Measurements from ENCODE around the gene ANKMY1. TPM values are rescaled to one million over a fixed set of nuclear protein-coding genes. Genes with fewer than 3 reads are reported as not detected.

ANKMY1 gene
- total RNA-seq, 1 experiment from 2014 or later = 19.5 TPM

DNA sequence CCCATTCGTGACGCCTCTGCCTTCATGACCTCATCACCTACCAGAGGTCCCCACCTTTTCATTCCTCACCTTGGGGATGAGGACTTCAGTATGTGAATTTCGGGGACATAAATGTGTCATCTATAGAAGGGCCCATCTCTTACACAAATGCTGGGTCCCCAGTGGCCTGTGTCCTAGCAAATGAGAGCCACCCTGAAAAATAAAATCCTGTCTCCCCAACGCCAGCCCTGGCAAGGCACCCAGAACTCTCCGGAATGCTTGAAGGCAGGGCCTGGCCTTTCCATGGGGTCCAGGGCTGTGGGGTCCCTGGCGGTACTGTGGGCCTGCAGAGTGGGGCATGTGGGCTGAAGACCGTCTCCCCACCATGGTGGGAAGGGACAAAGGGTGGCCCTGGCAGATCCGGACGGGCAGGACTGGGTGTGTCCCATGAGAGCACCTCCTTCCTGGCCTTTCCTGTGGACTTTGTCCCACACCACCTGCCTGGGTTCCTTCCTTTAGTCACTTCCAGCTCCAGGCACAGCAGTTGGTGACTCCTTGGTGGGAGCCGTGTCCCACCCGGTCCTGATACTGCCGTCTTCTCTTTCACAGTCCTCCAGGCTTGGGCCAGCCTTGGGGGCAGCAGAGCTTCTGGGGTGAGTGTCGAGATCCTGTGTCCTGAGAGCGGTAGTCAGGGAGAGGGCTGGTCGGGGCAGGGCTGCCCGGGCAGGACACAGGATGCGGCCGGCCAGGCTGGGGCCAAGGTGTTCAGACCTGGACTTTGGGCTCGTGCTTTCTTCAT is 47.3 kb upstream of the ANKMY1 start:
- intact Hi-C loops (cut with micrococcal nuclease) = no loop called here
- H4K20me1 ChIP-seq (ENCODE audit: low read length) = no peaks in the 10 kb centered on the region
- H2AFZ ChIP-seq (ENCODE audit: low read length) = no peak overlapping the region
- H3K9ac ChIP-seq (ENCODE audit: low read length) = no peak overlapping the region
- ATAC-seq (no peak; the same call in 1 of the 2 replicates), DNase-seq (no peak)
- CTCF ChIA-PET = no interaction called here
- H3K27me3 ChIP-seq (ENCODE audit: low read length) = no peaks in the 10 kb centered on the region
- H3K9me2 ChIP-seq (replicated peaks; ENCODE audit: low read length) = no peaks in the 10 kb centered on the region
- no peaks in the 10 kb centered on the region for H3K79me2 ChIP-seq (ENCODE audit: low read length)
- no peaks in the 10 kb centered on the region for H3F3A ChIP-seq (ENCODE audit: low read length, unreplicated experiment)
- no peak overlapping the region for H3K27ac ChIP-seq (ENCODE audit: low read length)
- H3K4me3 ChIP-seq (ENCODE audit: low read length) = no peak overlapping the region
- POLR2A ChIA-PET (ENCODE audit: unreplicated experiment) = no interaction called here
- H3K36me3 ChIP-seq (ENCODE audit: low read depth, low read length) = no peaks in the 10 kb centered on the region
- no peak overlapping the region for H3K4me2 ChIP-seq (ENCODE audit: low read length)
- no peaks in the 10 kb centered on the region for H3K4me1 ChIP-seq (ENCODE audit: insufficient read depth, low read length)
- no TSS peak for BruUV-seq (replicated peaks)
- TF ChIP-seq EZH2 (IDR thresholded peaks at IDR 0.05; ENCODE audit: low read length, unreplicated experiment) (no peak), EZH2phosphoT487 (IDR thresholded peaks at IDR 0.05; ENCODE audit: borderline replicate concordance, low read length) (no peak)
- TF ChIP-seq, protein P1, sequence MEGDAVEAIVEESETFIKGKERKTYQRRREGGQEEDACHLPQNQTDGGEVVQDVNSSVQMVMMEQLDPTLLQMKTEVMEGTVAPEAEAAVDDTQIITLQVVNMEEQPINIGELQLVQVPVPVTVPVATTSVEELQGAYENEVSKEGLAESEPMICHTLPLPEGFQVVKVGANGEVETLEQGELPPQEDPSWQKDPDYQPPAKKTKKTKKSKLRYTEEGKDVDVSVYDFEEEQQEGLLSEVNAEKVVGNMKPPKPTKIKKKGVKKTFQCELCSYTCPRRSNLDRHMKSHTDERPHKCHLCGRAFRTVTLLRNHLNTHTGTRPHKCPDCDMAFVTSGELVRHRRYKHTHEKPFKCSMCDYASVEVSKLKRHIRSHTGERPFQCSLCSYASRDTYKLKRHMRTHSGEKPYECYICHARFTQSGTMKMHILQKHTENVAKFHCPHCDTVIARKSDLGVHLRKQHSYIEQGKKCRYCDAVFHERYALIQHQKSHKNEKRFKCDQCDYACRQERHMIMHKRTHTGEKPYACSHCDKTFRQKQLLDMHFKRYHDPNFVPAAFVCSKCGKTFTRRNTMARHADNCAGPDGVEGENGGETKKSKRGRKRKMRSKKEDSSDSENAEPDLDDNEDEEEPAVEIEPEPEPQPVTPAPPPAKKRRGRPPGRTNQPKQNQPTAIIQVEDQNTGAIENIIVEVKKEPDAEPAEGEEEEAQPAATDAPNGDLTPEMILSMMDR (conservative IDR thresholded peaks at IDR 0.05; ENCODE audit: low read depth, low read length) = no peak
- no peaks in the 10 kb centered on the region for H3K9me3 ChIP-seq (ENCODE audit: low read length)

DNA sequence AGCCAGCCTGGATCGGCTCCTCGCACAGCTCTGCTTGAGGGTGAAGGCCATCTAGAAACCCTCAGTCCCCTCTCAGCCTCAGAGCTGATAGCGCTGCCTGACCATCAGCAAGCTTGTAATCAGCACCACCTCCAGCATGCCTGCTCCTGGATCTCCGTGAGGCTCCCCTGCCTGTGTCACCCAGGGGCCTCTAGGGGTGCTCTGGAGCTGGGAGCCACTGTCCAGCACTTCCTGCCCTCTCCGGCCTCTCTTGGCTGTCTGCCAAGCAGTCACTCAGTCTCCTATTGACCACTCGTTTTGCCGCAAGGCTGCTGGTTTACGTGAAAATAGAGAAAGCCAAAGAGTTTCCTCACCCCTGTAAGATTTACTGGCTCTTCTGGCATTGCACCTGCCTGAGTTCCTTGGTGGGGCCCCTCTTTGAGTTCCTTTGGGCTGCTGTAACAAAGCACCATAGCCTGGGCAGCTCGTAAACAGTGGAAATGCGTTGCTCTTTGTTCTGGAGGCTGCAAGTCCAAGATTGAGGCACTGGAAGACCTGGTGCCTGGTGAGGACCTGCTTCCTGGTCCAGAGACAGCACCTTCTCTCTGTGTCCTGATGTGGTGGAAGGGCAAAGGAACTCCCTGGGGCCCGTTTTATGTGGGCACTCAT is 46.6 kb upstream of the ANKMY1 start:
- no peaks in the 10 kb centered on the region for H3K9me2 ChIP-seq (replicated peaks; ENCODE audit: low read length)
- no peak overlapping the region for H3K27ac ChIP-seq (ENCODE audit: low read length)
- H3F3A ChIP-seq (ENCODE audit: low read length, unreplicated experiment) = no peaks in the 10 kb centered on the region
- H3K36me3 ChIP-seq (ENCODE audit: low read depth, low read length) = no peaks in the 10 kb centered on the region
- ChIA-PET POLR2A (ENCODE audit: unreplicated experiment) (no interaction called here), CTCF (interaction anchor here (0.6 kb wide), 1 partner anchor 883 kb away, joined by 3 read pairs; no protein-coding TSS in a partner anchor)
- no peaks in the 10 kb centered on the region for H3K4me1 ChIP-seq (ENCODE audit: insufficient read depth, low read length)
- no peaks in the 10 kb centered on the region for H3K27me3 ChIP-seq (ENCODE audit: low read length)
- TF ChIP-seq, protein P1 (conservative IDR thresholded peaks at IDR 0.05; ENCODE audit: low read depth, low read length) = peak; percentile 47
- TF ChIP-seq EZH2phosphoT487 (IDR thresholded peaks at IDR 0.05; ENCODE audit: borderline replicate concordance, low read length) = no peak
- intact Hi-C loops (cut with micrococcal nuclease) = no loop called here
- DNase-seq = peak; percentile 16
- no peak overlapping the region for H3K4me3 ChIP-seq (ENCODE audit: low read length)
- no peaks in the 10 kb centered on the region for H3K79me2 ChIP-seq (ENCODE audit: low read length)
- peak; percentile 56 for ATAC-seq
- no peak overlapping the region for H2AFZ ChIP-seq (ENCODE audit: low read length)
- H3K4me2 ChIP-seq (ENCODE audit: low read length) = no peak overlapping the region
- H4K20me1 ChIP-seq (ENCODE audit: low read length) = no peaks in the 10 kb centered on the region
- H3K9me3 ChIP-seq (ENCODE audit: low read length) = no peaks in the 10 kb centered on the region
- no TSS peak for BruUV-seq (replicated peaks)
- no peak overlapping the region for H3K9ac ChIP-seq (ENCODE audit: low read length)

DNA sequence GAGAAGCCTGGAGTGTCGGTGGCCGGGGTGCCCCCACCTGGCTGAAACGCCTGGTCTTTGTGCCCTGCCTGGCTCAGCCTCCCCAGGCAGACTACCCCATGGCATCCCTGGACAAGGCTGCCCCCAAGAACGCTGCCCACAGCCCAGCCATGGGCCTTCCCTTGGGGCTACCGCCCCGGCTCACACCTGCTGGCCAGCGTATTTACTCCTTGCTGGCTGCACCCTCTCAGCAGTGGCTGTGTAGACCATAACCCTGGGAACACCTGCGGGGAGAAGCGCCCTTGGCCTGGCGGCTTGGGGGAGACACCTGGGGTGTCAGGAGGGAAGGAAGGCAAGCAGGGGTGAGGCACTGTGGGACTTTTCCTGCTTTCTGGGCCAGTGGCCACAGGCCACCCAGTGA is 46.1 kb upstream of the ANKMY1 start:
- DNase-seq (no peak), ATAC-seq (no peak)
- H3K27ac ChIP-seq (ENCODE audit: low read length) = no peak overlapping the region
- no peaks in the 10 kb centered on the region for H4K20me1 ChIP-seq (ENCODE audit: low read length)
- H3K27me3 ChIP-seq (ENCODE audit: low read length) = no peaks in the 10 kb centered on the region
- no peak overlapping the region for H3K4me2 ChIP-seq (ENCODE audit: low read length)
- H3K79me2 ChIP-seq (ENCODE audit: low read length) = no peaks in the 10 kb centered on the region
- TF ChIP-seq EZH2 (IDR thresholded peaks at IDR 0.05; ENCODE audit: low read length, unreplicated experiment) (no peak), EZH2phosphoT487 (IDR thresholded peaks at IDR 0.05; ENCODE audit: borderline replicate concordance, low read length) (no peak)
- TF ChIP-seq, protein P1 (conservative IDR thresholded peaks at IDR 0.05; ENCODE audit: low read depth, low read length) = no peak
- no peak overlapping the region for H3K4me3 ChIP-seq (ENCODE audit: low read length)
- H3K9me2 ChIP-seq (replicated peaks; ENCODE audit: low read length) = no peaks in the 10 kb centered on the region
- H3K9ac ChIP-seq (ENCODE audit: low read length) = no peak overlapping the region
- no peaks in the 10 kb centered on the region for H3K4me1 ChIP-seq (ENCODE audit: insufficient read depth, low read length)
- H3K36me3 ChIP-seq (ENCODE audit: low read depth, low read length) = no peaks in the 10 kb centered on the region
- CTCF ChIA-PET = interaction anchor here (0.6 kb wide), 1 partner anchor 884 kb away, joined by 3 read pairs; no protein-coding TSS in a partner anchor
- no peaks in the 10 kb centered on the region for H3K9me3 ChIP-seq (ENCODE audit: low read length)
- intact Hi-C loops (cut with micrococcal nuclease) = no loop called here
- no TSS peak for BruUV-seq (replicated peaks)
- no peaks in the 10 kb centered on the region for H3F3A ChIP-seq (ENCODE audit: low read length, unreplicated experiment)
- H2AFZ ChIP-seq (ENCODE audit: low read length) = no peak overlapping the region
- POLR2A ChIA-PET (ENCODE audit: unreplicated experiment) = no interaction called here

Data from PC-3 (cell line).